ENCODE data around the gene TTC28. TPM values are rescaled to one million over a fixed set of nuclear protein-coding genes. Genes with fewer than 3 reads are reported as not detected.

Gene TTC28
- total and polyA plus RNA-seq, 7 donors, result 0.23 to 102 (median 46.1) TPM

- peaks cover 0 to 9% (median 2%) of the 10 kb centered on the region in 4 donors for H3K4me1 ChIP-seq
- H3K9me3 ChIP-seq, result no peaks in the 10 kb centered on the region
- no peak overlapping the region for H3K4me3 ChIP-seq
- TF ChIP-seq, protein P1, sequence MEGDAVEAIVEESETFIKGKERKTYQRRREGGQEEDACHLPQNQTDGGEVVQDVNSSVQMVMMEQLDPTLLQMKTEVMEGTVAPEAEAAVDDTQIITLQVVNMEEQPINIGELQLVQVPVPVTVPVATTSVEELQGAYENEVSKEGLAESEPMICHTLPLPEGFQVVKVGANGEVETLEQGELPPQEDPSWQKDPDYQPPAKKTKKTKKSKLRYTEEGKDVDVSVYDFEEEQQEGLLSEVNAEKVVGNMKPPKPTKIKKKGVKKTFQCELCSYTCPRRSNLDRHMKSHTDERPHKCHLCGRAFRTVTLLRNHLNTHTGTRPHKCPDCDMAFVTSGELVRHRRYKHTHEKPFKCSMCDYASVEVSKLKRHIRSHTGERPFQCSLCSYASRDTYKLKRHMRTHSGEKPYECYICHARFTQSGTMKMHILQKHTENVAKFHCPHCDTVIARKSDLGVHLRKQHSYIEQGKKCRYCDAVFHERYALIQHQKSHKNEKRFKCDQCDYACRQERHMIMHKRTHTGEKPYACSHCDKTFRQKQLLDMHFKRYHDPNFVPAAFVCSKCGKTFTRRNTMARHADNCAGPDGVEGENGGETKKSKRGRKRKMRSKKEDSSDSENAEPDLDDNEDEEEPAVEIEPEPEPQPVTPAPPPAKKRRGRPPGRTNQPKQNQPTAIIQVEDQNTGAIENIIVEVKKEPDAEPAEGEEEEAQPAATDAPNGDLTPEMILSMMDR (IDR thresholded peaks at IDR 0.05), result no peak
- TF ChIP-seq POLR2A (IDR thresholded peaks at IDR 0.05), result no peak
- TF ChIP-seq EP300 (IDR thresholded peaks at IDR 0.05), result no peak
- no peak for TF ChIP-seq POLR2AphosphoS5 (IDR thresholded peaks at IDR 0.05)
- no peaks in the 10 kb centered on the region for H3K27me3 ChIP-seq
- H3K36me3 ChIP-seq, result no peaks in the 10 kb centered on the region
- no peak for DNase-seq
- H3K27ac ChIP-seq, result no peak overlapping the region
- intact Hi-C loops (cut with DNase I), result no loop called here
Observed at GRCh38 chr22:28239941-28240340, 439.7 kb downstream of the TTC28 start.

DNA sequence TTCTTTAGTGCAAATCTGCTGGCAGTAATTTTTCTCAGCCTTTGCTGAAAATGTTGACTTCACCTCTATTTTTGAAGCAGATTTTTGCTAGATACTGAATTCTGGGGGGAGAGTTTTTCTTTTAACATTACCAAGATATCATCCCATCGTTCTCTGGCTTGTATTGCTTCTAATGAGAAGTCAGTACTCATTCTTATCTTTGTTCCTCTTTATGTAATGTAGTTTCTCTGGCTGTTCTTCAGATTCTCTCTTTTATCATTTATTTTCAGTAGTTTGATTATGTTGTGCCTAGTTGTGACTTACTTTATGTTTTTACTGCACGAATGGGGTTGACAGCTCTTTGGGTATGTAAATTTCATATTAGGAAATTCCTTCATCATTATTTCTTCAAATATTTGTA is 441.9 kb downstream of the TTC28 start:
- Histone ChIP-seq H3K4me3 (no peak overlapping the region), H3K27ac (no peak overlapping the region), H3K9me3 (no peaks in the 10 kb centered on the region), H3K4me1 (no peaks in the 10 kb centered on the region), H3K27me3 (no peaks in the 10 kb centered on the region), H3K36me3 (no peaks in the 10 kb centered on the region)
- no peak for DNase-seq
- no peak for TF ChIP-seq EP300 (IDR thresholded peaks at IDR 0.05)
- no peak for TF ChIP-seq POLR2AphosphoS5 (IDR thresholded peaks at IDR 0.05)
- TF ChIP-seq POLR2A (IDR thresholded peaks at IDR 0.05), result no peak
- TF ChIP-seq, protein P1 (IDR thresholded peaks at IDR 0.05), result no peak
- WGBS, 2 donors, result 92 to 93% methylated on average over 2 of the region's 2 CpGs
- intact Hi-C loops (cut with DNase I), result no loop called here

GRCh38 chr22:28237112-28237511 is 442.5 kb downstream of the TTC28 start:
- Histone ChIP-seq H3K27ac (no peak overlapping the region), H3K36me3 (no peaks in the 10 kb centered on the region), H3K4me1 (no peaks in the 10 kb centered on the region), H3K9me3 (no peaks in the 10 kb centered on the region), H3K4me3 (no peak overlapping the region), H3K27me3 (no peaks in the 10 kb centered on the region)
- TF ChIP-seq POLR2AphosphoS5 (IDR thresholded peaks at IDR 0.05) (no peak), EP300 (IDR thresholded peaks at IDR 0.05) (no peak), POLR2A (IDR thresholded peaks at IDR 0.05) (no peak)
- TF ChIP-seq, protein P1 (IDR thresholded peaks at IDR 0.05), result no peak
- WGBS, 2 donors, result 87 to 89% methylated on average over 4 of the region's 4 CpGs
- intact Hi-C loops (cut with DNase I), result no loop called here
- DNase-seq, result no peak

DNA sequence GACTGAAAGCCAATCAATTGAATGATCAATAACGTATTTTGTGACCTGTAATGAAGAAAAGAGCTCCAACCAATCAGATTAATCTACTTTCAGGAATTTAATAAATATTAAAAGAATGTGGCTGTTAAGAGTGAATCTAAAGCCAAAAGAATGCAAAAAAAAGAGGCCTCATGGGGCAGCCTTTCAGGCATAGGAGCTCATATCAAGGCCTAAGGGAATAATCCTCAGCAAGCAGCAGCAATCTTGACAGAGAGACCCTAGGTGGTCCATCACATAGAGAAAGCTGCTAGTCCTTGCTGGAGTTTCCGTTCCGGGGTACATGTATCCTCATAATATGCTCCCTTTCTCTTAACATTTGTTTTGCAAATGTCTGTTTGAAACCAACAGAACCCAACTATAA is 447.4 kb downstream of the TTC28 start:
- Histone ChIP-seq H3K27ac (no peak overlapping the region), H3K9me3 (no peaks in the 10 kb centered on the region), H3K4me3 (no peak overlapping the region), H3K4me1 (peaks cover 0 to 21% (median 13%) of the 10 kb centered on the region in 4 donors), H3K36me3 (no peaks in the 10 kb centered on the region), H3K27me3 (no peaks in the 10 kb centered on the region)
- DNase-seq, result no peak
- no peak for TF ChIP-seq POLR2A (IDR thresholded peaks at IDR 0.05)
- TF ChIP-seq, protein P1 (IDR thresholded peaks at IDR 0.05), result no peak
- TF ChIP-seq EP300 (IDR thresholded peaks at IDR 0.05), result no peak
- no peak for TF ChIP-seq POLR2AphosphoS5 (IDR thresholded peaks at IDR 0.05)
- WGBS, 2 donors, result 93% methylated on average over 3 of the region's 3 CpGs
- intact Hi-C loops (cut with DNase I), result no loop called here

GRCh38 chr22:28231441-28231840 is 448.2 kb downstream of the TTC28 start:
- intact Hi-C loops (cut with DNase I), result no loop called here
- no peaks in the 10 kb centered on the region for H3K9me3 ChIP-seq
- DNase-seq, result no peak
- TF ChIP-seq EP300 (IDR thresholded peaks at IDR 0.05), result no peak
- TF ChIP-seq, protein P1 (IDR thresholded peaks at IDR 0.05), result no peak
- TF ChIP-seq POLR2AphosphoS5 (IDR thresholded peaks at IDR 0.05), result peak in 1 of 4 donors; percentile 34
- H3K4me1 ChIP-seq, result peaks cover 0 to 21% (median 13%) of the 10 kb centered on the region in 4 donors
- H3K4me3 ChIP-seq, result no peak overlapping the region
- H3K27ac ChIP-seq, result peak overlapping the region in 1 of 4 donors; percentile 3
- no peaks in the 10 kb centered on the region for H3K27me3 ChIP-seq
- no peaks in the 10 kb centered on the region for H3K36me3 ChIP-seq

All from sigmoid colon (tissue), 7 donors.